HG03025 (cell line): ENCODE measurements around the gene MRPL54.

Source experiments
- ATAC-seq: cut with Tn5 transposase; IDR thresholded peaks from one replicate; pipeline ENCODE4 v1.9.1; 2021; ENCODE audit warnings: mild to moderate bottlenecking, moderate library complexity; ENCODE audit not compliant: unreplicated experiment, low FRiP score

MRPL54 gene

DNA sequence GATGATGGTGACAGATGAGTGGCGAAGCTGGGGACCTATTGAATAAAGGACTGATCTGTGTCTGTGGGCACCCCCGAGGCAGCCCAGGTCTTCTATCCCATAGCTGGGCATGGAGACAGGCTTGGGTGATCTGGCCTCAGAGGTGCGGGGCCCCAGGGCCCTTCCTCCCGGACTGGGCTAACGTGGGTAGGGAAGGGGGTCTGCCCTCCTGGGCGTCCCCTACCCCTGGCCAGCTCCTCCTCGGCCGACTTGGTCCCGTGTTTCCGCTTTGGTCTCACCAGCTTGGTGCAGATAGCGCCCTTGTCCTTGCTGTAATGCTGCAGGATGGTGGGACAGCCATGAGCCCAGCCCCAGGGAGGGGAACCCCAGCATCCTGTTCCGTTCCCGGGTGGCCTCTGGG lies 20.4 kb downstream of the MRPL54 start:
- ATAC-seq, result no peak

DNA sequence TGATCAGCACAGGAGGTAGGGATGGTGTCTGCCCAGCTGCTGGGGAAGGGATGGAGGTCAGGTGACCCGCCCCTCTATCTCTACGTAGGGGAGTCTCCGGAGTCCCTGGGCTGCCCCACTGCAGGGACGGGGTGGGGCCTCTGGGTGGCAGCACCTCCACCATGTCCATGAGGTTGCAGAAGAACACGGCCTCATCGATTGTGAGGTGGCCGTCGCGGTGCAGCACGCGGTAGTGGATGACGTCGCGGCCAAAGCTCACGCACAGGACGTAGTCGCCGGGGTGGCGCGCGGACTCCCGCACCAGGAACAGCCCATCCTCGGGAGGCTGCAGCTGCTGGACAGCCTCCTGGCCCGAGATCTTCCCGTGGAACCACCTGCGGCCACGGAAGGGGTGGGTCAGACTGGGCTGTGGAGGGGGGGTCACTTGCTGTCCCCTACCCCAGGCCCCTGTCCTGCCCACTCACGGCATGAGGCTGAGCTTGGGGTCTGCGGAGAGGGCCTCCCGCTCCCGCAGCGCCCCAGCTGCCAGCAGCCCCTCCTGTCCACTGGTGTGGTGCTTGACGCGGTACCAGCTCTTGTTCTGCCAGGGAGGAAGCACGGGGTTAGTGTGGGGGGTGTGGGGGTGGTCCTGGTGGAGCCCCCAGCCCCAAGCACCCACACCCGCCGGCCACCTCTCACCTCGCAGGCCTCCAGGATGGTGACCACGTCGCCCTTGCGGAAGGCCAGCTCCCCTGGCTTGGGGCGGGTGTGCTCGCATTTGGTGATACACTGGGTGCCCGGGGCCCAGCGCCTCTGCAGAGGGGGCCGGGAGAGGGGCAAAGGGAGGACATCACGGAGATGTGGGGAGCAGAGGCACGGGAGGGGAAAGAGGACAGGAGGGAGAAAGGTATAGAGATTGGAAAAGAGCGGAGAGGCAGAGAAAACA lies 21.4 kb downstream of the MRPL54 start:
- ATAC-seq, result no peak

GRCh38 chr19:3784607-3785450 lies 22.3 kb downstream of the MRPL54 start:
- ATAC-seq, result no peak

- ATAC-seq, result no peak
Observed at GRCh38 chr19:3785451-3785937, 23.0 kb downstream of the MRPL54 start.

DNA sequence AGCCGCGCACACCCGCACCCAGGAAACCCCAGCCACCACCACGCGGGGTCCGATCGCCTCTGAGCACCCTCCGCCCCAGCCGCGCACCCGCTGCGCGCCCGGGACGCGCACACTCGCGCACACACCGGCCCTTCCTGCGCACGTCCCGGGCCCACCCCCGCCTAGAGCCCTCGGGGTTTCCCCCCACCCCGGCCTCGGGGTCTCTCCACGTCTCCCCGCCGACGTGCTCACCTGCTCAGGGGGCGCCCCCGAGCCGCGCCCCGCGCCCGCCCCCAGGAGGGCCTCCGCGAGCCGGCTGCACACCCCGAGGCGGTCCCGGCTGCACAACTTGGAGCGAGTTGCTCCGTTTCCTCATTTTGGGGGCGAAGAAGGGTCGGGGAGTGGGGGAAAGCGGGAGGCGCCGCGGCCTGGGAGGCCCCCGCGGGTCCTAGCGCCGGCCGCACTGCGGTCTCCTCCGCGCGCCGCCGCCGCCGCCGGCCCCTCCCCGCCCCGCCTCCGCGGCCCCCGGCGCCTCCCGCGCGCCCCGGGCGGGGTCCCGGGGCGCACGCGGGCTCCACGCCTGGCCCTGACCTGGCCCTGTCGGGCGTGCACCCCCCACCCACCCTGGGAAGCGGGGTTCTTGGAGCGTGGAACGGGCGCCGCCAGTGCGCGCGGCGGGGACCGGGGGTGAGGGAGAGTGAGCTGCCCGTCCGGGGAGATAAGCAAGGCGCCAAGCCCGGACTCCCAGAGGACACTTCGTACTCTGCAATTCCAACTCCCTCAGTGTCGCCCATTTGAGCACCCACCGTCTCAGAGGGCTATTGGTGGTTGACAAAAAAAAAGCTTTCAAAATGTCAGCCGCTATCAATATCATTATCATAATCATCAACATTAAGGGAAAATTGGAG lies 23.7 kb downstream of the MRPL54 start, which contains the start of gene MATK:
TSS of gene MATK (minus strand) at position 444 of the 887 bp plus-strand sequence. CDS start 1,246 bp downstream, outside the sequence.
- ATAC-seq, result no peak

GRCh38 chr19:3788996-3789778 lies 26.7 kb downstream of the MRPL54 start:
- ATAC-seq, result no peak

- ATAC-seq, result no peak
Observed at GRCh38 chr19:3790209-3790734, 27.8 kb downstream of the MRPL54 start.

- no peak for ATAC-seq
Observed at GRCh38 chr19:3790941-3791340, 28.5 kb downstream of the MRPL54 start.

DNA sequence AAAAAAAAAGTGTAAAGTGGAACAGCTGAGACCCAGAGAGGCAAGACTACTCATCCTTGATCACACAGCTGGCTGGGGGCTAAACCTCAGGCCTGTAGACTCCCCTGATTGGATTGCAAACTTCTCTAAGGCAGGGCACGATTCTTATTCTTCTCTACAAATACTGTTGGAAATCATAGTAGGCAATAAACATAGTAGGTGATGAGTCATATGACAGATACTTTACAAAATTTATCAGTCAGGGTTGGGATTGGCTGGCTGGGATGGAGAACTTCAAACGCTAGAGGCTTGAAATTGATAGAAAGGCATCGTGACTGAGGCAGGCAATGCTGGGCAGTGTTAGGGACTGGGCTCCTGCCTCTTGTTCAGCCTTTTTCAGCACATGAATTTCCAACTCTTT lies 29.6 kb downstream of the MRPL54 start:
- no peak for ATAC-seq

- no peak for ATAC-seq
Observed at GRCh38 chr19:3793799-3794198, 31.3 kb downstream of the MRPL54 start.

DNA sequence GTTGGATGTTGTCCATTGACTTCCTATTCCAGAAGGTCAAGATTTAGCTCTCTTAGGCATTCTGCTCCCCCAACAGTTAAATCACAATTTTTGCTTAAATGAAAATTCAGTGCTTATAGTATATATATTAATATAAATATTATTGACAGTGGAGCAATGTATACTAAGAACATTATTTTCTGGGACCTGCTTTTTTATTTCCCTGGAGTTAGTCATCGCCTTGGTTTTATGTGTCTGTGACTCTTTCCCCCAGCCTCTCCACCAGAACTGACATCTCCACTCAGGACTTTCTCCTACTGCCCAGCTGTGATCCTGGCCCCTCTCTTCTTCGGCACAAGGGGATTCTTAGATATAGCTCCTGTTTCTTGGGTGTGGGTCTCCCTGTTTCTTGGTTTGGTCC lies 33.9 kb downstream of the MRPL54 start:
- ATAC-seq, result no peak

DNA sequence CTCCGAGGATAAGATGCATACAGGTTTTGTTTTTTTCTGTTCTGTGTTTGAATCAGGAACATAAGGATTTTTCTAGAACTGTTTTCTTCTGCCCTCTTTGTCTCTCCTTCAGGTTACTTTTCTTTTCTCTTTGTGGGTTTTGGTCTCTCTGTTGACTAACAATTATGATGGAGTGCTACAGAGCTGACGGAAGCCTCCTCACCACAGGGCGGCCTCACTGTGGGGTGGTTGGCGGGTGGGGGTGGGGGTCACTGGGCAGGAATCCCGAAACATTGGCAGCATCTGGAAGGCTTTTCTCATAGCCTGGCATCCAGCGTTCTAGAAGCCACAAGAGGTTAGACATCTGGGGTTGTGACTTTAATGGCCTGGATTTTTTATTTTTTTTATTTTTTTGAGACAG lies 35.7 kb downstream of the MRPL54 start:
- no peak for ATAC-seq

DNA sequence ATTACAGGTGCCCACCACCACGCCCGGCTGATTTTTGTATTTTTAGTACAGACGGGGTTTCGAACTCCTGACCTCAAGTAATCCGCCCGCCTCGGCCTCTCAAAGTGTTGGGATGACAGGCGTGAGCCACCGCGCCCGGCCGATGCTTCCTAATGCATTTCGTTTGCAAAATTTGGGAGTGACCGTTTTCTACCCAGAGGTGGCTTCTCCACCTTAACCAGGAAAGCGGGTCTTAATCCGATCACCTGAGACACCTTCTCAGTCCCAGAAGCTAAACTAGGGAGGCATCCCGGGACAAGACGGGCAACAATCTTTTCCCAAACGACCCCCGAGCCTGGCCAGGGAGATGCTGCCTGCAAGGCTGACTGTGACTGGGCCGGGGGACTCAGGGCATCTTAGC lies 38.5 kb downstream of the MRPL54 start:
- no peak for ATAC-seq

DNA sequence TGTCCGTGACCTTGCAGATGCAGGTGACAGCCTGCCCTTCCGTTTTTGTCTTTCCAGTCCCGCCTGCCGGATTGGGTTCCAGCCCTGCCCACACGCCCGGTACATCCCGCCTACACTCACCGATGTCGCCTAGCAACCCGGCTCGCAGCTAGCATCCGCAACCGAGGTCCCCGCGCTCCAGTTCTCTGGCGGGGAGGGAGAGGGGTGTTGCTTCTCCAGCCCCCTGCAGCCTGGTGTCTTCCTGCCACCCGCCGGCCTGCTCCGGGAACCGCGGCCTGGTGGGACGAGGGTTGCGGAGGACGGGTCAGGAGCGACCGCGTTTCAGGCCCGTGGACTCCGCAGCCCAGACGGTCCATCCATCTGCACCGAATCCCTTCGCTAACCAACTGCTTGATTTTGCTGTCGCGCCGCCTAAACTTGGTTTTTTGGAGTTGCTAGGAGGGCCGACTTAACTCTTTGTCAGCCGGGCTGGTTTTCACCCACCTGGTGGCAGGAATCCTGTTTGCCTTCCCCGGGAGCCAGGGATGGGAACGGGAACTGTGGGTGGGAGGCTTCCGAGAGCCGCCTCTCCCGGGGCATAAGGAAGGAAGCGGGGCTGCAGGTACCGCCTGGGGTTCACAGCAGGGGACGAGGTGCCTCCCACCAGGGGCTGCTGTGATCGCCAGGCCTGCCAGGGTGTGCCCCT lies 39.1 kb downstream of the MRPL54 start:
- no peak for ATAC-seq

GRCh38 chr19:3803114-3803888 lies 40.8 kb downstream of the MRPL54 start:
- no peak for ATAC-seq

- no peak for ATAC-seq
Observed at GRCh38 chr19:3803986-3804385, 41.5 kb downstream of the MRPL54 start.

- ATAC-seq, result no peak
Observed at GRCh38 chr19:3804429-3804828, 41.9 kb downstream of the MRPL54 start.

- ATAC-seq, result no peak
Observed at GRCh38 chr19:3805859-3806258, 43.4 kb downstream of the MRPL54 start.
